ENCODE measurements around the gene PFAS.

PFAS gene

DNA sequence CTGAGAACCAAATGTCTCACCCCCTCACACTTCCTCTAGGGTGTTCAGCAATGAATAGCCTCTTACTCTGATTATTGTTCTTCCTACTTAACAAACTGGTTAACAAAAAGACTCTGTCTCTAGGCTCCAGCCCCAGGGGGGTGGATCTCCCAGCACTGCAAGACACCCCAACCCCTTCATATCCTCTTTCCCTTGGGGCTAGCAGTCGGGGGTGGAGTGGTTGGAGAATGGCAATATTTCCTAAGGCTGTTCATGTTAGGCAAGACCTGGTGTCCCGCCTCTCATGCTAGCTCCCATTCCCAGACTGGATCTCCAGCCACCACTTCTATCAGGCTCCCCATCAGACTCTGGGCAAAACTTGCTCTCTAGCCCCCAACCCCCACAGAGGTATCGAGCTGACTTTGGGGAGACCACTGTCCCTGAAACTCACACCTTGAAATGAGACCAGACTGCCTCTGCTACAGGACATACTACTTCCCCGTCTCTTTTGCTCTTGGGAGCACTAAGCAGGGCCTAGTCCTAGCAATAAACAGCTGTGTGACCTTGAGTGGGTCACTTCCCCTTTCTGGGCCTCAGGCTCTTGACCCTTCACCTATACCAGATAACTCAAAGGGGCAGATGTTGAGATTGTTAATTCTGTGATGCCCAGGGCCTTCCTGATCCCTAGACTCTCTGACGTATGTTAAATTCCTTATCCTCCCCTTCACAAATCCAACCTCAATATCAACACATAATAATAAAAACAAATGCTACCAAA, 43.7 kb downstream of the PFAS start:
- DNase-seq (ENCODE audit: low read depth in 1 of 2, low spot score in 1 of 2) = peak in 1 of 2 experiments; percentile 8
- Histone ChIP-seq H3K27me3 (ENCODE audit: insufficient read depth, poor library complexity, severe bottlenecking) (no peaks in the 10 kb centered on the region), H3K4me3 (replicated peaks; ENCODE audit: insufficient read depth, low read length) (no peak overlapping the region), H3K27ac (replicated peaks) (no peak overlapping the region)
- TF ChIP-seq, protein P1, sequence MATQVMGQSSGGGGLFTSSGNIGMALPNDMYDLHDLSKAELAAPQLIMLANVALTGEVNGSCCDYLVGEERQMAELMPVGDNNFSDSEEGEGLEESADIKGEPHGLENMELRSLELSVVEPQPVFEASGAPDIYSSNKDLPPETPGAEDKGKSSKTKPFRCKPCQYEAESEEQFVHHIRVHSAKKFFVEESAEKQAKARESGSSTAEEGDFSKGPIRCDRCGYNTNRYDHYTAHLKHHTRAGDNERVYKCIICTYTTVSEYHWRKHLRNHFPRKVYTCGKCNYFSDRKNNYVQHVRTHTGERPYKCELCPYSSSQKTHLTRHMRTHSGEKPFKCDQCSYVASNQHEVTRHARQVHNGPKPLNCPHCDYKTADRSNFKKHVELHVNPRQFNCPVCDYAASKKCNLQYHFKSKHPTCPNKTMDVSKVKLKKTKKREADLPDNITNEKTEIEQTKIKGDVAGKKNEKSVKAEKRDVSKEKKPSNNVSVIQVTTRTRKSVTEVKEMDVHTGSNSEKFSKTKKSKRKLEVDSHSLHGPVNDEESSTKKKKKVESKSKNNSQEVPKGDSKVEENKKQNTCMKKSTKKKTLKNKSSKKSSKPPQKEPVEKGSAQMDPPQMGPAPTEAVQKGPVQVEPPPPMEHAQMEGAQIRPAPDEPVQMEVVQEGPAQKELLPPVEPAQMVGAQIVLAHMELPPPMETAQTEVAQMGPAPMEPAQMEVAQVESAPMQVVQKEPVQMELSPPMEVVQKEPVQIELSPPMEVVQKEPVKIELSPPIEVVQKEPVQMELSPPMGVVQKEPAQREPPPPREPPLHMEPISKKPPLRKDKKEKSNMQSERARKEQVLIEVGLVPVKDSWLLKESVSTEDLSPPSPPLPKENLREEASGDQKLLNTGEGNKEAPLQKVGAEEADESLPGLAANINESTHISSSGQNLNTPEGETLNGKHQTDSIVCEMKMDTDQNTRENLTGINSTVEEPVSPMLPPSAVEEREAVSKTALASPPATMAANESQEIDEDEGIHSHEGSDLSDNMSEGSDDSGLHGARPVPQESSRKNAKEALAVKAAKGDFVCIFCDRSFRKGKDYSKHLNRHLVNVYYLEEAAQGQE (IDR thresholded peaks at IDR 0.05; ENCODE audit: insufficient replicate concordance, low read depth) = no peak
- TF ChIP-seq SPI1 (IDR thresholded peaks at IDR 0.05; ENCODE audit: borderline replicate concordance, low read depth) = 0 out of 2 replicates have a peak, but pooled peaks have one; percentile 16

GRCh38 chr17:8294361-8294760, 45.3 kb downstream of the PFAS start:
- no peak overlapping the region for H3K27ac ChIP-seq (replicated peaks)
- H3K27me3 ChIP-seq (ENCODE audit: insufficient read depth, poor library complexity, severe bottlenecking) = no peaks in the 10 kb centered on the region
- no peak for DNase-seq (ENCODE audit: low read depth in 1 of 2, low spot score in 1 of 2)
- TF ChIP-seq SPI1 (IDR thresholded peaks at IDR 0.05; ENCODE audit: borderline replicate concordance, low read depth) = no peak
- TF ChIP-seq CTCF (IDR thresholded peaks at IDR 0.05; ENCODE audit: insufficient read depth, low read length) = no peak
- TF ChIP-seq, protein P1 (IDR thresholded peaks at IDR 0.05; ENCODE audit: insufficient replicate concordance, low read depth) = no peak
- no peak for TF ChIP-seq GABPA (IDR thresholded peaks at IDR 0.05; ENCODE audit: low read depth)
- no peak for TF ChIP-seq POLR2AphosphoS5 (IDR thresholded peaks at IDR 0.05; ENCODE audit: low read depth)
- H3K4me3 ChIP-seq (replicated peaks; ENCODE audit: insufficient read depth, low read length) = no peak overlapping the region

- Histone ChIP-seq H3K27ac (replicated peaks) (peak overlapping the region; percentile 90), H3K27me3 (ENCODE audit: insufficient read depth, poor library complexity, severe bottlenecking) (no peaks in the 10 kb centered on the region), H3K4me3 (replicated peaks; ENCODE audit: insufficient read depth, low read length) (peak overlapping the region; percentile 49)
- no peak for DNase-seq (ENCODE audit: low read depth in 1 of 2, low spot score in 1 of 2)
- TF ChIP-seq CTCF (IDR thresholded peaks at IDR 0.05; ENCODE audit: insufficient read depth, low read length) = no peak
- TF ChIP-seq, protein P1 (IDR thresholded peaks at IDR 0.05; ENCODE audit: insufficient replicate concordance, low read depth) = no peak
- TF ChIP-seq SPI1 (IDR thresholded peaks at IDR 0.05; ENCODE audit: borderline replicate concordance, low read depth) = no peak
- TF ChIP-seq GABPA (IDR thresholded peaks at IDR 0.05; ENCODE audit: low read depth) = no peak
- no peak for TF ChIP-seq POLR2AphosphoS5 (IDR thresholded peaks at IDR 0.05; ENCODE audit: low read depth)
Observed at GRCh38 chr17:8294814-8295316, 45.8 kb downstream of the PFAS start.
